Endothelial cell of hepatic sinusoid (primary cell): Measurements from ENCODE around the gene MUC21.
"Not testable (repeated sequence)": the region's sequence is repeated elsewhere in the genome, so short reads cannot be mapped to it uniquely, and the experiment has no call there.

Experiments
- in situ Hi-C: cut with HindIII; loops from 2 replicates; pipeline ENCODE4 v1.10.0; 2017; ENCODE audit warnings: low sequenced_read_pairs

The MUC21 gene

DNA sequence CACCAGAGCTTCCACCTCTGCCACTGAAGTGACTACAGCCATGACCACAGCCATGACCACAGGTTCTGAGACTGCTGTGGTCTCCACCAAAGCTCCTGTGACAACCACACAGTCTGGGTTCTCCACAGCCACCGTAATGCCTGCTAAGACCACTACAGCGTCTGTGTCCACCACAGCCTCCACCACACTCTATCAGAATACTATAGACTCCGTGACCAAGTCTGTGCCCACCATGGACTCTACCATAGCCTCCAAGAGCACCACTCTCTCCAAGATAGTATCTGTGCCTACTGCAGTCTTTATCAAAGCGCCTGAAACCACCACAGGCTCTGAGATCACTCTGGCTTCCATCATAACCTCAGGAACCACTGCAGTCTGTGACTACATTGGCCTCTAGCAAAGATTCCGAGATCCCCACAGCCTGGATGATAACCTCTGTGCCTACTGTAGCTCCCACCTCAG, 18.3 kb upstream of the MUC21 start:
- in situ Hi-C loops, result no loop called here

DNA sequence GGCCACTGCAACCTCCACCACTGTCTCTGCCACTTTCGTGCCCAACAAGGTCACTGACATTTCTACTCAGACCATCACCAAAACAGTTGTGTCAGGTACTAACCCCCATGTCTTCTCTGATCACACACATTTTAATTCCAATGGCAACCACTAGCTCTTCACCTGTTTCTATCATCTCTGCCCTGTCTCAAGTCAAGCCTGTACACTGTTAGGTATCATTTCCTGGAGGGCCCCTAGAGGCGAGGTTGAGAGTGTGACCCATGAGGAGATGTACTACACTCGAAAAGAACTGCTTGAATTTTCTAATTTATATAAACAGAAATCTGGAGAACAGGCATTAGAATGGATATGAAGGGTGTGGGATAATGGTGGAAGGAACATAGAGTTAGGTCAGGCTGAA, 17.4 kb upstream of the MUC21 start:
- in situ Hi-C loops, result no loop called here

DNA sequence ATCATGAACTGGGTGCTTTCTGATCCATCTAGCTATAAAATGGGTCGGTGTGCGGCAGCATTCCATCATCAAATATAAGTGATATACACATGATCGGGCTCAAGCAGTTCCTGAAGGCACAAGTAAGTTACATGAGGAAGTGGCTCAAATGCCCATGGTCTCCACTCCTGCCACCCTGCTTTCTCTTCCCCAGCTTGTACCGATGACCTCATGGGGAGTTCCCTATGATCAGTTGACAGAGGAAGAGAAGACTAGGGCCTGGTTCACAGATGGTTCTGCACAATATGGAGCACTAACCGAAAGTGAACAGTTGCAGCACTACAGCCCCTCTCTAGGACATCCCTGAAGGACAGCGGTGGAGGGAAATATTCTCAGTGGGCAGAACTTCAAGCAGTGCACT, 14.3 kb upstream of the MUC21 start:
- in situ Hi-C loops, result not testable (repeated sequence)

DNA sequence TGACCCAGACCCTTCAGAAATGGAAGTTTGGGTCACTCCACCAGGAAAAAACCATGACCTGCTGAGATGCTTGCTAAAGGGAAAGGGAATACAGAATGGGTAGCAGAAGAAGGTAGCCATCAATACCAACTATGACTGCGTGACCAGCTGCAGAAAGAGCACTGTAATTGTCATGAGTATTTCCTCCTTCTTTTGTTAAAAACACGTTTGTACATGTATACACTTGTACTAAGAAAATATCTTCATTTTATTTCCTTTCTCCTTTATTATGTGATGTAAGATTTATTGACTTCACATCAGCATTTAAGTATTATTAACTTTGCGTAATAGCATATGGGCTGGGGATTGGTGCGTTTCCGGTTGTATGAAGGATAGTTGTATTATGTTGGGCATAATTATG, 12.6 kb upstream of the MUC21 start:
- in situ Hi-C loops, result no loop called here

DNA sequence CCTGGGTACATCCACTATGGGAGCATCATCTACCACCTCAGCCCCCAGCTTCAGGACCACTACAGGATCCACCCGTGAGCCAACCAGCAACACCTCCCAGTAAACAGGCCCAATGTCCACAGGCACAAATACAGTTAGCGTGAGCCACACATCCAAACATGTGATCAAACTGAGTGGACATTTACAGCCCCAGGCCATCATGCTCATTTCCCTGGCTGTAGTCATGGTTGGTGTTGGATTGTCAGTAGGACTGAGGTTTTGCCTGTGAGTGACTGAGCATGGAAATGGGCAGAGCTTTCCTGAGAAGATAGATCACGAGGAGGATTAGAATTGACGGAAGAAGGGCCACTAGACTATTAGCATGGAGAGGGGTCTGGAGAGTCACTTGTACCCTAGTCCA, 10.7 kb upstream of the MUC21 start:
- in situ Hi-C loops, result no loop called here

DNA sequence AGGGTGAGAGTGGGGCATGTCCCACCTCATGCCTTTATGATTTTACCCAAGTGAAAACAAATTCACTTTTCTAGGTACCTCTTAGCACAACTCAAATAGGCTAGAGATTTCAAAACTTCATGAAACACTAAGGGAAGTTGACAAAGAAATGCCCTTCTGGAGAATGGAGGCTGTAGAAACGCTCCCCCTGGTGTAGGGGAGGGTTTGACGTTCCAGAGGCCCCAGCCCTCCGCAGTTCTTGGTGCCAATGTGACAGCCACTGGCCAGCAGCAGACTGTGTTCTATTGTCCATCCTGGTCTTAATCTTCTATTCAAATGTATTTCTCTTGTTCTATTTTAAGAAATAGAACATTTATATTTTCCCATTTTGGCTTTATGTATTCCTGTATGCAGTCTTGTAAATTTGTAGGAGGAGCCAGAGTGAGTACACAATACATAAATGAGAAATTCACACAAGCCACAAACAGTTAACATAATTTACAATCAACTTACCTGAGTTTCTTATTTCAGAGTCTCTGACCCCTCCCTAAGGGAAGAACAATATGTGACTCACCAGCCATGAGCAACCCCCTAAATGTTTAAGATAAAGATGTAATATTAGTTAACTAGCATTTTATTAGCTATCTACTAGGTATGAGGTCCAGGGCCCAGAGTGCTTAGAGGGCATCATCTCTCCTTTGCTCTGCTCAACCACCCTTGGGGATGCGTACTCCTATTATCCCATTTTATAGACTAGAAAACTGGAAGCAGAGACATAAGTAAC, 8.8 kb upstream of the MUC21 start:
- in situ Hi-C loops, result no loop called here

DNA sequence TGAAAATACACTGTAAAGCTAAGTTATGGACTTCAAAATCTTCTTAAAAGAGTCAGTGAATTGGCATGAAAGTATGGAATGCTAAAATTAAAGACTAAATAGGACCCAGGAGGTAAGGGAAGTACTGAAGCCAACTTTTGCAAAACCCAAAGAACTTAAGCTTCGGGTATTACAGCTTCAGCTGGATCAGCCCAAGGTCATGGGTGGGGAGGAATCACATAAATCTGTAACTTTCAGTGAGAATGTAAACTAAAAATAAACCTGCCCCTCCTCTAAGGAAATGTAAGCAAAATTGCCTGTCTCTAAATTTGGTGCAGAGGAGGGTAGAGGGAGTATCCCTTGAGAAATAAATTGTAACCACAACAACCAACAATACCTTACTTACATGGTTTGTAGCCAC, 4.4 kb upstream of the MUC21 start:
- in situ Hi-C loops, result no loop called here

DNA sequence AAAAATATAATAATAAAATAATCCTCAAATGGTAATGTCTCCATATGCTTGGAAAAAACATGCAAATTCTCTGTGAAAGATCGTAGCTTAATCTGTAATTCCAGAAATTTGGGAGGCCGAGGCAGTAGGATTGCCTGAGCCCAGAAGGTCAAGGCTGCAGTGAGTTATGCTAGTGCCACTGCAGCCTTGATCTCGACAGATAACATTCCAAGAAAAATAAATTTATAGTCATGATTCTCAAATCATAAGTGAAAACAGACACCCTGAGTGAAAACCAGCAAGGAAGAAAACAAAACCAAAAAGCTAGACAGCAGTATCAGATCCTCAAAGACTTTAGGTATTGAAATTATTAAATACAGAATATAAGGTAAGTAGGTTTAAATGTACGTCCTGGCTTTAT, 3.8 kb upstream of the MUC21 start:
- in situ Hi-C loops, result no loop called here

DNA sequence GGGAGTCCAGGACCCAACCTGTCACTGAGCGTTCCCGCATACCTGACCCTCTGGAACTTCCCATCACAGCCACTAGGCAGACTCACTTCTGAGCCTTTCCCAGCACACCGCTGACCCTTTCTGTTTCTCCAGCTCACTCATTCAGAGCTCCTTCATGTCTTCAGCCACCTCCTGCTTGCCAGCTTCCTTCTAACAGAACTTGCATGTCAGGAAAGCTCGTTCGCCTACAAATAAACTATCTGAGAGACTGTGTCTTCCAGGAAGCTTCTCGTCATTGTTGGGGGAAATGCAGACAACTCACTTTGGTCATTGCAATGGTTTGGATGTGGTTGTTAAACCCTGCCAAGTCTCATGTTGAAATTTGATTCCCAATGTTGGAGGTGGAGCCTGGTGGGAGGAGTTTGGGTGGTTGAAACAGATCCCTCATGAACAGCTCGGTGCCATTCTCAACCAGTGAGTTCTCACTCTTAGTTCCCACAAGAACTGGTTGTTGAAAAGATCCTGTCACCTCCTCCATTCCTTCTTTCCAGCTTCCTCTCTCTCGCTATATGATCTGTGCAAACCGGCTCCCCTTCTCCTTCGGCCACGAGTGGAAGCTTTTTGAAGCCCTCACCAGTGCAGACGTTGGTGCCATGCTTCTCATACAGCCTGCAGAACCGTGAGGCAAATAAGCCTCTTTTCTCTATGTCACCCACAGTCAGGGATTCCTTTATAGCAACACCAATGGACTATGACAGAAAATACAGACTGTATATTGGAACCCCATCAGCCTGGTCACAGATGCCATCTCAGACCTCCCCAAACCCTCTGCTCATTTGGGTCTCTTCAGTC, 1.4 kb upstream of the MUC21 start:
- in situ Hi-C loops, result no loop called here

DNA sequence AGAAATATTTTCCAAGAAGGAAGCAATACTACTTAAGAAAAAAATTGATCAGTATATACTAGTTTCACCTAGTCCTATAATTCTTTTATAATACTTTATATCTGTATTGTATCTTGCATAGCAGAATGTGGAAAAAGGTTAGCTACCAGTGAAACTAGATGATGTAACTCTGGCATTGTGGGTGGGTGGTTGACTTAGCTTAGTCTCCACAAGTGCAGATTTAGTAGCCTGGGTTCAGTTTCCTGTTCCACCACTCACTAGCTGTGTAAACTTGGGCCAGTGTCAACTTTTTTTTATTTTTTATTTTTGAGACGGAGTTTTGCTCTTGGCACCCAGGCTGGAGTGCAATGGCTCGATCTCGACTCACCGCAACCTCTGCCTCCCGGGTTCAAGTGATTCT, 2.0 kb downstream of the MUC21 start:
- in situ Hi-C loops, result no loop called here

DNA sequence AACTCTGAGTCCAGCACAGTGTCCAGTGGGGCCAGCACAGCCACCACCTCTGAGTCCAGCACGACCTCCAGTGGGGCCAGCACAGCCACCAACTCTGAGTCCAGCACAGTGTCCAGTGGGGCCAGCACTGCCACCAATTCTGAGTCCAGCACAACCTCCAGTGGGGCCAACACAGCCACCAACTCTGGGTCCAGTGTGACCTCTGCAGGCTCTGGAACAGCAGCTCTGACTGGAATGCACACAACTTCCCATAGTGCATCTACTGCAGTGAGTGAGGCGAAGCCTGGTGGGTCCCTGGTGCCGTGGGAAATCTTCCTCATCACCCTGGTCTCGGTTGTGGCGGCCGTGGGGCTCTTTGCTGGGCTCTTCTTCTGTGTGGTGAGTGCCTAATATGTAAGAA, 3.8 kb downstream of the MUC21 start:
- in situ Hi-C loops, result no loop called here

DNA sequence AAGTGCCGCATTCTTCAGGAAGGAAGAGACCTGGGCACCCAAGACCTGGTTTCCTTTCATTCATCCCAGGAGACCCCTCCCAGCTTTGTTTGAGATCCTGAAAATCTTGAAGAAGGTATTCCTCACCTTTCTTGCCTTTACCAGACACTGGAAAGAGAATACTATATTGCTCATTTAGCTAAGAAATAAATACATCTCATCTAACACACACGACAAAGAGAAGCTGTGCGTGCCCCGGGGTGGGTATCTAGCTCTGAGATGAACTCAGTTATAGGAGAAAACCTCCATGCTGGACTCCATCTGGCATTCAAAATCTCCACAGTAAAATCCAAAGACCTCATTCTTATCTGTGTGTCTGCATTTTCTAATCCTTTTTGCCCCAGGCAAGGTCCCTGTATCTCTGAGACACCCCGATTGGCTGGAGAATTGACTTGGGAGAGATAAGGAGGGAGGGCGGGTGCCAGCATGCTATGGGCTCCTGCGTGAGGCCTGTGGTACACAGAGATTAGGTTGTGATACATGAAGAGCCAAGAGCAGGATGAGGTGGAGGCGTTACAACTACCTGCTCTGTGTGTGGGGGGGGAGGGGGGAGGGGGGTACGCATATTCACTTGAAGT, 4.8 kb downstream of the MUC21 start:
- in situ Hi-C loops, result no loop called here

DNA sequence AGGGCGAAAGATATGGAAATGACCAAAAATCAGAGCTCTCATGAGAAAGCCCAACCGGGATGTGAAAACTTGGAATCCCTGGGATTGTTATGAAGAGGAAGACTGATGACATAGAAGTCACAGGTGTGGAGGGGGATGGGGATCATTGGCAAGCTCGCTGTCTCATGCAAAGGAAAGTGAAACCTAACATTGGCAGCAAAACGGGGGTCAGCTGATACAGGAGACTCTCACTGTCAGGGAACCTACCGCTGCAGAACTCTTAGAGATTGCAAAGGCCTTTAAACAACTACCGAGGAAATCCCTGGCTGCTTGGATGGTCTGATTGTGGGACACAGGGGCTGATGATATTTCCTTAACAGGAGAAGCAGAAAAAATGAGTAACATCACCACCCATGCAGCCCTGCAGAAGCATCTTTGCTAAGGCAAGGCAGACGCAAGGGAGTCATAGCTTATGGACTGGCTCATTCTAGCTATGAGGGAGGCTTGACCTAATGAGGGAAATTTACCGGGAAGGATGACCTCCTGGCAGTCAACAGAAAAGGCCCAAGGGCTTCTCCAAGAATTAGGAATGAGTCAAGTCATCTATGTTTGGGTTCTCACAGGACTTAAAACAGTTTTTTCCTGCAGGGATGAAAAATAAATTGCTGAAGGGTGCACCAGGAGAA, 7.0 kb downstream of the MUC21 start:
- in situ Hi-C loops, result no loop called here

DNA sequence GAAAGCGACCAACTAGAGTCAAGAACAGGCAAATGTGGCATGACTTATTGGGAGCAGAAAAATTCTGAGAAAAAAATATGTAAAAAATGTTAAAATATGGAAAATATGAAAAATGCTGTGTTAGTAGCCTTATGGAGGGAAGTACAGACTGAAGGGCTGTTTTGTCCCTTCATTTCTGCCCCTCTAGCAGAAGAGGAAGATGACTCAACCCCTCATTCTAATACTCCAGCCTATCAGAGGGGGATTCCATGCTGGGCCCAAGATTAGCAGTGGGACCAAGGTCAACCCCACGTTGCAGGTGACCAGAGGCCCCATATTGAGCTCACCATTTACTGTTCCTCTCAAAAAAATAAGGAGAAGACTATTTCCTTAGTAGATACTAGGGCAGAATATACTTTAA, 8.4 kb downstream of the MUC21 start:
- in situ Hi-C loops, result no loop called here

DNA sequence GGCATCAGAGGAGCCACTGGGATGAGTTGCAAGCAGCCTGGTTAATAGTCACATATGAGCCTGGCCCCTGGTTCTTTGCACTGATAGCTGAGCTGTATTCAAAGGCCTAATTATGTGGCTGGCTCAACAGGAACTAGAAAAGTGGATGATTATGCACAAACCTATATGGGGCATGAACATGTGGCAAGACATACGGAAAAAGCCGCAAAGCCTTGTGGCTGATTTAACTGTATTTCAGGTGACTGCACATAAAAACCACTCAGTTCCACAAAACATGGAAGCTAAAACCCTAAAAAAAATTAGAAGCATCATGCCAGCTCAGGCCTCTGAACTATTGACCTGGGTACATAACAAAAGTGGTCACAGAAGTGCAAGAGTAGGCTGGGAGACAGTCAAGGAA, 13.8 kb downstream of the MUC21 start:
- in situ Hi-C loops, result no loop called here

DNA sequence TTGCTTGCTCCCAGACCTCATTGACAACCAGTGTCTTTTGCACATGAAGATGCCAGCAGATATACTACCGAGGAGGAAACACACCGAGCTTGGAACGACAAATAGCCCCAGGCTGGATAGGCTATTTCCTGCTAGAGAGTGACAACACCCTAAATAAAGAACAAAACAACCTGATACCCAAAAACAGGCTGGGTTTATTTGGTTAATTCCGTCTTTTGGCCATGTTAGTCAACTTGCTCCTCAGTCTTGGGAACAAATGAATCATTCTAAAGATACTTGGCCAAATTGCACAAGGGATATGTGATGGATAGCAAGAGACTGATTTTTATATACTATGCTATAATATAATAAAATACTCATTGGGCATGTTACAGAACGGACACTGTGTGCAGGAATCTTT, 15.3 kb downstream of the MUC21 start:
- in situ Hi-C loops, result no loop called here

DNA sequence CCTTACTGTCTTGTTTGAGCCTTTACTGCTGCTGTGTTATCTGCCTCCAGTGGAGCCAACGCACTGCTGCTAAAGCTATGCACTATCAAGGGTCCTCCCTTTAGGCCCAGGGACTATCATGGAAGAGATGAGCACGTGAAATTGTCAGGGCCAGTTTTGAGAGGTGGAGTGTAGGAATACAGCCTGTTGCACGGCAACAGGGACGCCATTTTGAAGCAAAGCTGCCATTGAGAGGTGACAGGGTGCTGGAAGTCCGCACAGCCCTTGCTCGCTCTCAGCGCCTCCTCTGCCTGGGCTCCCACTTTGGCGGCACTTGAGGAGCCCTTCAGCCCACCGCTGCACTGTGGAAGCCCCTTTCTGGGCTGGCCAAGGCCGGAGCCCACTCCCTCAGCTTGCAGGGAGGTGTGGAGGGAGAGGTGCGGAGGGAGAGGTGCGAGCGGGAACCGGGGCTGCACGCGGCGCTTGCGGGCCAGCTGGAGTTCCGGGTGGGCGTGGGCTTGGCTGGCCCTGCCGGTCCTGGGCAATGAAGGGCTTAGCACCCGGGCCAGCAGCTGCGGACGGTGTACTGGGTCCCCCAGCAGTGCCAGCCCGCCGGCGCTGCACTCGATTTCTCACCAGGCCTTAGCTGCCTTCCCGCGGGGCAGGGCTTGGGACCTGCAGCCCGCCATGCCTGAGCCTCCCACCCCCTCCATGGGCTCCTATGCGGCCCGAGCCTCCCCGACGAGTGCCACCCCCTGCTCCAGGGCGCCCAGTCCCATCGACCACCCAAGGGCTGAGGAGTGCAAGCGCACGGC, 16.7 kb downstream of the MUC21 start:
- in situ Hi-C loops, result not testable (repeated sequence)

DNA sequence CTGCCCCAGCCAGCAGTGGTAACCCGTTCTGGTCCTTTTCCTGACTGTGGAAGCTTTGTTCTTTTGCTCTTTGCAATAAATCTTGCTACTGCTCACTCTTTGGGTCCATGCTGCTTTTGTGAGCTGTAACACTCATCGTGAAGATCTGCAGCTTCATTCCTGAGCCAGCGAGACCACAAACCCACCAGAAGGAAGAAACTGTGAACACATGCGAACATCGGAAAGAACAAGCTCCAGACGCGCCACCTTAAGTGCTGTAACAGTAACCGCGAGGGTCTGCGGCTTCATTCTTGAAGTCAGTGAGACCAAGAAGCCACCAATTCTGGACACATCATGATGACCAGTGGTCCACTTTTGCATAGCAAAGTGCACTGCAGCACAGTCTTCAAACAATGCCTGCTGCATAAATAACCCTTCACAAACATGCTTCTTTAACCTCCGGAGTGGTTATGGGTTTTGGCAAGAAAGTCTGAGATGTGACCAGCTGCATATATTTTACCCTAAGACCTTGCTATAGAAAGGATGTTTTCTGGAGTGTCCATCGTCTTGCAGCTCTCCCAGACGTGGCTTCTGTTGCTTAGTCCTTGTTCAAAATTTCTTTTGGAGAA, 17.9 kb downstream of the MUC21 start:
- in situ Hi-C loops, result no loop called here

DNA sequence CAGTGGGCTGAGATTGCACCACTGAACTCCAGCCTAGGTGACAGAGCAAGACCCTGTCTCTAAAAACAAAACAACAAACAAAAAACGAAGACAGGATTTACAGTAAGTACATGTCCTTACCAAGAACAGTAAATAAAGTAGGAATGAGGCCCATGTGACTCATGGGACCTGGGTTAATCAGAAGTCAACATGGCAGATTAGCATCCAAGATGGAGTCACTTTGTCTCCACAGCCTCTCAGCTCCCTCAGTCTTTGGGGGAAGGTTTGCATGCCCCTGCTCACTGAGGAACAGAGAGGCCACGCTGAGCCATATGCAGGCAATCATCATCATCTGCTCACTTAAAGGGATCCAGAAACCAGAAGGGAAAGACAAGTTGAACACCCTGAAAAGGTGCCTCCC, 19.0 kb downstream of the MUC21 start:
- in situ Hi-C loops, result no loop called here

DNA sequence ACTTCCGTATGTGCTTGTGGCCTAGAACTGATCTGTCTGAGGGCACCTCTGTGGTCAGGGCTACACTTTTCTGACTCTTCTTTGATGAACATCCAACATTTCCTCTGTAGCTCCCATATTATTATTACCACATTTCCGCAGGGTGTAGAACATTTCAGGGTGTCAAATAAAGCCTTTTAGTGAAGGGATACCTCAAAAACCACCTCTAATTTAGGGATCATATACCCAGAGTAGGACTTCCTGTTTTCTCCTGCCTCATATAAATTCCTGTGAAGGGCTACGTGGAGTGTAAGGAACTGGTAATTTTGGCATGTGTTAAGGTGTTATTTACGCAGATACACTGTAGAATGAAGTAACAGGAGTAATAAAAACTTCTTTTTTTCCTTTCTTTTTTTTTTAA, 21.3 kb downstream of the MUC21 start:
- in situ Hi-C loops, result no loop called here
